Keratinocyte (primary cell): Measurements from ENCODE around the gene PRKCH. TPM values are rescaled to one million over a fixed set of nuclear protein-coding genes. Genes with fewer than 3 reads are reported as not detected.

Source experiments
- DNase-seq: peaks from one replicate; pipeline ENCODE4 v3.0.0-alpha.2; 2011; ENCODE audit warnings: low read depth, missing footprints, low spot score
- FAIRE-seq: peaks from 2 replicates; lab custom pipeline; 2011; peaks lifted over from hg19 to GRCh38; lab: Jason Lieb, UNC
- H2AFZ ChIP-seq: 2 replicates; pipeline ENCODE4 v1.6.0; 2012; ENCODE audit warnings: low read length, control low read depth, inconsistent platforms; ENCODE audit not compliant: control insufficient read depth
- H3K27ac ChIP-seq: 2 replicates; pipeline ENCODE4 v1.5.1; 2011; ENCODE audit warnings: low read length; ENCODE audit not compliant: control insufficient read depth, insufficient read depth
- H3K27me3 ChIP-seq: 3 replicates; pipeline ENCODE4 v1.6.0; 2011; ENCODE audit warnings: low read length; ENCODE audit not compliant: control insufficient read depth, insufficient read depth; ENCODE audit errors: extremely low read depth
- H3K36me3 ChIP-seq, 2 experiments: 2 replicates in 1 of 2; 3 replicates in 1 of 2; pipeline ENCODE4 v1.5.1; 2011; ENCODE audit warnings: low read length in 2 of 2, mild to moderate bottlenecking in 1 of 2; ENCODE audit not compliant: control insufficient read depth in 2 of 2, insufficient read depth in 2 of 2; ENCODE audit errors: extremely low read depth in 1 of 2
- H3K4me1 ChIP-seq: 3 replicates; pipeline ENCODE4 v1.5.1; 2011; ENCODE audit warnings: low read length; ENCODE audit not compliant: control insufficient read depth, insufficient read depth; ENCODE audit errors: extremely low read depth
- H3K4me2 ChIP-seq: 3 replicates; pipeline ENCODE4 v1.6.0; 2011; ENCODE audit warnings: low read depth, low read length; ENCODE audit not compliant: control insufficient read depth, insufficient read depth; ENCODE audit errors: extremely low read depth
- H3K4me3 ChIP-seq, 3 experiments: fragments of 200-600 bp in 1 of 3; sonication (generic) in 1 of 3; 2 replicates in 2 of 3; 3 replicates in 1 of 3; pipeline ENCODE4 v1.5.1; 2011 to 2016; ENCODE audit warnings: low read length in 3 of 3, mild to moderate bottlenecking in 3 of 3, control low read depth in 2 of 3, inconsistent platforms in 1 of 3, low read depth in 1 of 3, mixed read lengths in 1 of 3, mixed run types in 1 of 3, moderate library complexity in 1 of 3; ENCODE audit not compliant: control insufficient read depth in 2 of 3, insufficient read depth in 2 of 3; ENCODE audit errors: extremely low read depth in 1 of 3
- H3K79me2 ChIP-seq: 2 replicates; pipeline ENCODE4 v1.6.0; 2012; ENCODE audit warnings: low read length; ENCODE audit not compliant: control insufficient read depth, insufficient read depth
- H3K9ac ChIP-seq: 3 replicates; pipeline ENCODE4 v1.6.0; 2011; ENCODE audit warnings: low read length; ENCODE audit not compliant: control insufficient read depth, insufficient read depth; ENCODE audit errors: extremely low read depth
- H3K9me1 ChIP-seq: 3 replicates; pipeline ENCODE4 v1.6.0; 2011; ENCODE audit warnings: low read length; ENCODE audit not compliant: control insufficient read depth, insufficient read depth; ENCODE audit errors: extremely low read depth
- H3K9me3 ChIP-seq: 2 replicates; pipeline ENCODE4 v1.5.1; 2012; ENCODE audit warnings: low read depth, low read length; ENCODE audit not compliant: control insufficient read depth
- H4K20me1 ChIP-seq: 3 replicates; pipeline ENCODE4 v1.6.0; 2011; ENCODE audit warnings: low read length; ENCODE audit not compliant: control insufficient read depth, insufficient read depth; ENCODE audit errors: extremely low read depth
- CTCF ChIP-seq, 3 experiments: IDR thresholded peaks in 1 of 3; conservative IDR thresholded peaks in 1 of 3; optimal IDR thresholded peaks in 1 of 3; 2 replicates in 2 of 3; 3 replicates in 1 of 3; pipeline versions ENCODE3 to v1.5.1; 2011; ENCODE audit warnings: low read length in 3 of 3, mild to moderate bottlenecking in 3 of 3, moderate library complexity in 2 of 3, control low read depth in 1 of 3, inconsistent platforms in 1 of 3; ENCODE audit not compliant: insufficient read depth in 2 of 3; ENCODE audit errors: extremely low read depth in 1 of 3
- EZH2 ChIP-seq: IDR thresholded peaks from one replicate; pipeline ENCODE4 v1.6.1; 2012; ENCODE audit warnings: inconsistent platforms, mild to moderate bottlenecking, low read length, moderate library complexity
- dilution Hi-C: fragments of 300-500 bp; cut with MboI; formaldehyde crosslinking; loops from one replicate; pipeline ENCODE4 v1.7.0; 2020; ENCODE audit warnings: low sequenced_read_pairs; ENCODE audit not compliant: extremely low pct_ligation_motif_present
- polyA plus RNA-seq, 5 experiments: library from polyadenylated mRNA; depleted of rRNA in 3 of 5; stranded (reverse) in 3 of 5; stranded (forward) in 1 of 5; unstranded in 1 of 5; fragments of >200 nt; gene quantifications; 1 replicate in 1 of 5; 2 replicates in 3 of 5; 3 replicates in 1 of 5; pipeline versions ENCODE4 v1.2.1 to v1.2.3, GENCODE V29; 2011 to 2012; ENCODE audit warnings: missing spikeins in 2 of 5, low read depth in 1 of 5, low replicate concordance in 1 of 5

Gene PRKCH
- polyA plus RNA-seq, 1 donor (not counting 4 experiments of a cell fraction or from before 2014, with no cell fraction given): 13.7 TPM

DNA sequence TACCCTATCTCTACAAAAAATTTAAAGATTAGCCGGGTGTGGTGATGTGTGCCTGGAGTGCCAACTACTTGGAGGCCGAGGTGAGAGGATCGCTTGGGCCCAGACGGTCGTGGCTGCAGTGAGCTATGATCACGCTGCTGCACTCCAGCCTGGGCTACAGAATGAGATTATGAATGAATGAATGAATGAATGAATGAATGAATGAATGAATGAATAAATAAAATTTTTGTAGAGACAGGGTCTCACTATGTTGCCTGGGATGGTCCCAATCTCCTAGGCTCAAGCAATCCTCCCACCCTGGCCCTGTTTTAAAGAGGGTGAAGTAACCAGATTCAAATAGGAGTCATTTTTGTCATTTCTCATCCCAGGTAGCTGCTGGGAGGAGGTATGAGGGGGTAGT, 197.7 kb downstream of the PRKCH start:
- H3K9ac ChIP-seq: no peak overlapping the region
- no peaks in the 10 kb centered on the region for H3K9me3 ChIP-seq
- FAIRE-seq (no peak), DNase-seq (no peak)
- dilution Hi-C loops: no loop called here
- H3K4me1 ChIP-seq: peaks cover 12% of the 10 kb centered on the region
- H2AFZ ChIP-seq: no peak overlapping the region
- no peaks in the 10 kb centered on the region for H3K9me1 ChIP-seq
- no peak overlapping the region for H3K4me2 ChIP-seq
- no peaks in the 10 kb centered on the region for H3K27me3 ChIP-seq
- H3K79me2 ChIP-seq: no peaks in the 10 kb centered on the region
- no peaks in the 10 kb centered on the region for H4K20me1 ChIP-seq
- no peak overlapping the region for H3K27ac ChIP-seq
- no peak overlapping the region for H3K4me3 ChIP-seq
- TF ChIP-seq EZH2 (no peak), CTCF (optimal IDR thresholded peaks at IDR 0.05 in 1 of 3, IDR thresholded peaks at IDR 0.05 in 1 of 3, conservative IDR thresholded peaks at IDR 0.05 in 1 of 3; ENCODE audit: extremely low read depth in 1 of 3, insufficient read depth in 2 of 3, low read length in 3 of 3) (no peak)
- no peaks in the 10 kb centered on the region for H3K36me3 ChIP-seq

GRCh38 chr14:61519735-61520134, 198.4 kb downstream of the PRKCH start:
- Histone ChIP-seq H3K9ac (no peak overlapping the region), H3K79me2 (no peaks in the 10 kb centered on the region), H3K4me3 (no peak overlapping the region), H3K9me3 (no peaks in the 10 kb centered on the region), H3K27ac (no peak overlapping the region), H3K36me3 (no peaks in the 10 kb centered on the region), H2AFZ (no peak overlapping the region), H3K9me1 (no peaks in the 10 kb centered on the region), H3K27me3 (no peaks in the 10 kb centered on the region), H3K4me2 (no peak overlapping the region), H4K20me1 (no peaks in the 10 kb centered on the region), H3K4me1 (peaks cover 18% of the 10 kb centered on the region)
- DNase-seq: no peak
- FAIRE-seq: no peak
- TF ChIP-seq CTCF (optimal IDR thresholded peaks at IDR 0.05 in 1 of 3, IDR thresholded peaks at IDR 0.05 in 1 of 3, conservative IDR thresholded peaks at IDR 0.05 in 1 of 3; ENCODE audit: extremely low read depth in 1 of 3, insufficient read depth in 2 of 3, low read length in 3 of 3) (no peak), EZH2 (no peak)
- dilution Hi-C loops: no loop called here
